KOPT-K1 (cell line): ENCODE results near the gene CXCR6.

Experiments
- H3K27ac ChIP-seq: fragments of 200-600 bp; sonication (generic); 2 replicates; pipeline ENCODE4 v1.5.1; 2016; ENCODE audit warnings: antibody characterized with exemption, mild to moderate bottlenecking, low read depth, low read length; ENCODE audit not compliant: poor library complexity, severe bottlenecking
- H3K36me3 ChIP-seq: fragments of 200-600 bp; sonication (generic); 2 replicates; pipeline ENCODE4 v1.5.1; 2017; ENCODE audit warnings: antibody characterized with exemption, mild to moderate bottlenecking, low read length, moderate library complexity; ENCODE audit not compliant: insufficient read depth
- H3K9me3 ChIP-seq: fragments of 200-600 bp; sonication (generic); 2 replicates; pipeline ENCODE4 v1.5.1; 2017; ENCODE audit warnings: antibody characterized with exemption, low read length, mild to moderate bottlenecking; ENCODE audit not compliant: insufficient read depth, poor library complexity, severe bottlenecking

CXCR6 gene

GRCh38 chr3:45950131-45950530 is 6.9 kb downstream of the CXCR6 start:
- H3K36me3 ChIP-seq = peaks cover 100% of the 10 kb centered on the region
- no peak overlapping the region for H3K27ac ChIP-seq
- H3K9me3 ChIP-seq = no peaks in the 10 kb centered on the region

DNA sequence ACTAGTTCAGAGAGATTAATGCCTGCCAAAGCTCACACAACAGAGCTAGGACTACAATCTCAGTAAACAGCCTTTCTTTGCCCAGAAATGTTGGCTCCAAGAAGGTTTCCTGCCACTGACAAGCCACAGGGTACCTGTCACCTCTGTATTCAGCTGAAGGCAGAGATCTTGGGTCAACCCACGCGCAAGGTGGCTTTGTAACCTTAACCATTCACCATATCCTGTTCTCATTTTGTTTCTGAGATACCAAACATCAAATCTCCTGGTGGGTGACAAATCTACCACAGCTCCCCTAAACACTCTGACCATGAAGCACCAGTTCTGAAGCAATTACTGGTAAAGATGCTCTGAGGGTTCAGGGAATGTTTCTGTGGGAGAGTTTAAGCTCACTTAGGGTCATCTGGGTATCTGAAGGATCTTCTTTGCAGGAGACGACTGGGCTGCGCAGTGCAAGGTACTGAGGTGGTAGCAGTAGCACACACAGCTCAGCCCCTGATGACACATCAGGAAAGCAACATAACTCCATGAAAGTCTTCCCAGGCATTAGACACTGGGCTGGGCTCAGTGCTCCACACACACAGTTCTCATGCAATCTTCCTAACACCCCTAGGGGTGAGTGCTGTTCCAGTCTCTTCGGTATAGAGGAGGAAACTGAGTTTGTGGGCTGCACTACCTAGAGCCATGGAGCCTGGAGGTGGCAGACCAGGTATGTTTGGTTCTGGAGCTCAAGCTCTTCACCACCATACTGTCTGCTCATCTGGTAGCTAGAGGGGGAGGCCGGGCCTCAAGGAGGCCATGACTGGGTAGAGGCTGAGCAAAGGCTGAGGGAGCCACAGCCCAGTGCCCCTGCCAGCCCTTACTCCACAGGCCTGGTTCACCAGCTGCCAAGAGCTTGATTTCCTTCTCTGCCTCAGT is 7.7 kb downstream of the CXCR6 start:
- H3K36me3 ChIP-seq = peaks cover 100% of the 10 kb centered on the region
- peak overlapping the region; percentile 4 for H3K27ac ChIP-seq
- no peaks in the 10 kb centered on the region for H3K9me3 ChIP-seq

DNA sequence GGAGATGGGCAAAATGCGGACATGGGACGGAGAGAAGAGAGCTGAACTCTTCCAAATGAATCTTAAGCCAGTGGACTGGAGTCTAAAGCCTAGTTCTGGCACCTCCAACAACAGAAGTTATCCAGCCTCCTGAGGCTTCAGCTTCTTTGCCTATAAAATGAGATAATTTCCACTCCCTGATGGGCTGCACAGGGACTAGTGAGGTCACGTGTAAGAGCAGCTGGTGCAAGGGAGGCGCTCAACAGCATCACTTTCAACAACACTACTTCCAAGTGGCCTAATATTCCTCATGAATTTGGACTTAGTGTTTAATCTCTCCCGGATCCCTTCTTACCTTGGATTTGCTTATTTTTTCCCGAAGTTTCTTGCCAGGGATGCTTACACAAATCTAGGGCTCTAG is 8.7 kb downstream of the CXCR6 start:
- H3K36me3 ChIP-seq = peaks cover 97% of the 10 kb centered on the region
- H3K9me3 ChIP-seq = no peaks in the 10 kb centered on the region

DNA sequence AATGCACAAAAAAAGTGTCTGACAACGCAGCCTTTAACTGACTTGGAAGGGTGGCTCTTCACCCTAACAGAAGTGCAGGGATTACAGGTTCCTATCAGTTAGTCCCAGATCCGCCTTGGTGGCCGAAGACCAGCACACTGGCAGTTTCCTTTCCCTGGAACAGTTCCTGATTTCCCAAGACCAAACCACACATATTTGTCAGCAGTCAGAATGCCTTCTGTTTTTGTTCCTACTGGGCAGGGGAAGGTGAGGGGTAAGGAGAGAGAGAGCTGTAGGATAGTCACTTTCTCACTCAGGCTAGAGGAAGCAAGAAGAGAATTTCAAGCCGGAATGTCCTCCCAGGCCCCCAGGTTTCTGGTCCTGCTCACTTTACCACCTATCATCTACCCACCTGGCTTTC is 9.2 kb downstream of the CXCR6 start:
- Histone ChIP-seq H3K36me3 (peaks cover 97% of the 10 kb centered on the region), H3K9me3 (no peaks in the 10 kb centered on the region), H3K27ac (no peak overlapping the region)

More for the DNA sequence above, 8.7 kb downstream of the CXCR6 start:
- no peak overlapping the region for H3K27ac ChIP-seq

DNA sequence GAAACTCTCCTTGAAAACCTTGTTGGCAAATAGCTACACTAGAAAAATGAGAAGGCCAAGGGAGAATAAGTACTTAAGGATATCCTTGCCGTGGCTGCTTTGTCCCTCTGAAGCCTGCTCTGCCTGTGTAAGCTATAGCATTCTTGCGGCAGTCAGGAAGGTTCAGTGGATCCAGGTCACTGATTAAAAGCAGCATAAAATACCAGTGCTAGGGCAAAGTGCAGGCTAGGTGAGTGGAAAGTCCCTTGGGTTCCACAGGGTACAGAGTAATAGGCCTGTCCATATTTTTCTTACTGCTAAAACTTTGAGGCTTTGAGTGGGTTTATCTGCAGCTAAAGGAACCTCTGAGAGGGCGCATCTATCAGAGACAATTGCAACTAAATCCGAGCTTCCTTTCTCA is 10.3 kb downstream of the CXCR6 start:
- peaks cover 97% of the 10 kb centered on the region for H3K36me3 ChIP-seq
- H3K27ac ChIP-seq = no peak overlapping the region
- H3K9me3 ChIP-seq = no peaks in the 10 kb centered on the region

DNA sequence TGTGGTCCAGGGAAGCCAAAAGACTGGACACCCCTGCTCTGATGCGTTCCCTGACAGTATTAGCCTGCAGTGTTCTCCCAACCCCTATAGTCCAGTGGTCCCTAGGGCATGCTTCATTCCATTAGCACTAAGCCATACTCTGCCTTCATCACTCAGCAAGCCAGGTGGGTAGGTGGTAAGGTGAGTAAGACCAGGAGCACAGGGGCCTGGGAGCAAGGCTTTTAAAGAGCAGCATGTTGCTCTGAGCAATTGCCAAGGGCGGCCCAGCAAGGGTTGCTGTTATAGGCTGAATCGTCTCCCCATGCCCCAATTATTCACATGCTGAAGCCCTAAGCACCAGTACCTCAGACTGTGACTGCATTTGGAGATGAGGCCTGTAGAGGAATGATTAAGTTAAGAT is 11.0 kb downstream of the CXCR6 start:
- Histone ChIP-seq H3K9me3 (no peaks in the 10 kb centered on the region), H3K27ac (no peak overlapping the region), H3K36me3 (peaks cover 97% of the 10 kb centered on the region)

DNA sequence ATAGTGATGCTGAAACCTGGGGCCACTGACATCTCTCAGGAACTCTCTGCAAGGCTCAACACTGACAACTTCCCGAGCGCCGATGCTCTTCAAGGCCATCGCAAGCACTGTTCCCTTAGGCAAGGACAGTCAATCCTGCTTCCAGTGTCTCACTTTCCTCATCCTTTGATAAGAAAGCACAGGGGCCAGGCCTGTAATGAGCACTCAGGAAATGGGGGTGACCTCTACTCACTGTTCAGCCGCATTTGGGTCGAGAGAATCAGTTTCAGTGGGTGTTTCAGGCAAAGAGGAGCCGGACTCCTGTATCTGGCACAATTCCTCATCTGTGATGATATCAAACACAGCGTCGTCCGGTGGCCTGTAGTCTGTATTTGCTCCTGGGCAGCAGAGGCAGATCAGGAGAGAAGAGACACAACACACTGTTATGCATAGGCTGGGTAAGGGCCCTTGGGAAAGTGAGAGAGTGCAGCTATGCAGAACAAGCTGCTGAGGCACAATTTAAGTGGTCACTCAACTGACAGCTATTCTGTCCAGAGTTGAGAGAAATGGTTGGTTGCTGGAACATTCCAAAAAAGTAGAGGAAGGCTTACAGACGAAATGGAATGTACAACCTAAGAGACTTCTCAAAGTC is 11.9 kb downstream of the CXCR6 start:
- no peaks in the 10 kb centered on the region for H3K9me3 ChIP-seq
- peaks cover 97% of the 10 kb centered on the region for H3K36me3 ChIP-seq

DNA sequence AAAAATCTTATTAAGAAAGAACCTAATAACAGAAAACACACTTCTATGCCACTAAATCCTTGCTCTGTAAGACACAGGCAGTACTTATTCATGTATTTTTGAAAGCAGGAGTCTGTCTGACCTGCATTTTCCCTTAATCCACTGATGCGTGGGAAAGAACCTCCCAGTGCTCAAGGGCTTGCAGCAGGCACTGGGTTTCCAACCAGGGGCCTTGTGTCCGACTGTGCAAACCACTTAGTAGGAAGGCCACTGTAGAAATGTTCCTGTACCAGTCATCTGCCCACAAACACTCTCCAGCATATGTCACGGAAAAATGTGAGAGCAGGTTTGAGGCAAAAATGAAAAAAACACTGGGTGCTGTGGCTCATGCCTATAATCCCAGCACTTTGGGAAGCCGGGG is 12.4 kb downstream of the CXCR6 start:
- Histone ChIP-seq H3K9me3 (no peaks in the 10 kb centered on the region), H3K27ac (no peak overlapping the region), H3K36me3 (peaks cover 97% of the 10 kb centered on the region)

More for the DNA sequence above, 11.9 kb downstream of the CXCR6 start:
- no peak overlapping the region for H3K27ac ChIP-seq

DNA sequence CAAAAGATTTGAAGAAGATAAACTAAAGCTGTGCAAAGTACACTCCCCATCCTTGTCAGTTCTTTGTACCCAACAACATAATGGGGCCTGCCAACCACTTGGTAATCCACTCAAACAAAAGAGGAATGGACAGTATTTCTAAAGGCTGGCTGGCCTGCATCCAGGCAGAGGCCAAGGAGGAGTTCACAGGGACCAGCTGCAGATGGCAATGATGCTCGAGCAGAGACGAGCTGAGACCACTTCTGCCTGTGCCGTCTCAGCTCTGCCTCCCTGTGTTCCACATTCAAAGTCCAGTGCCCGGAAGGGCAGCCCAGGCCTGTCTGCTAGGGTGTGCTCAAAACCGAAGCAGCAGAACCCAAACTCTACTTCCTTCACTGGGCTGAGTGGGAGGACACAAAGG is 14.3 kb downstream of the CXCR6 start:
- Histone ChIP-seq H3K27ac (no peak overlapping the region), H3K36me3 (peaks cover 97% of the 10 kb centered on the region), H3K9me3 (no peaks in the 10 kb centered on the region)

DNA sequence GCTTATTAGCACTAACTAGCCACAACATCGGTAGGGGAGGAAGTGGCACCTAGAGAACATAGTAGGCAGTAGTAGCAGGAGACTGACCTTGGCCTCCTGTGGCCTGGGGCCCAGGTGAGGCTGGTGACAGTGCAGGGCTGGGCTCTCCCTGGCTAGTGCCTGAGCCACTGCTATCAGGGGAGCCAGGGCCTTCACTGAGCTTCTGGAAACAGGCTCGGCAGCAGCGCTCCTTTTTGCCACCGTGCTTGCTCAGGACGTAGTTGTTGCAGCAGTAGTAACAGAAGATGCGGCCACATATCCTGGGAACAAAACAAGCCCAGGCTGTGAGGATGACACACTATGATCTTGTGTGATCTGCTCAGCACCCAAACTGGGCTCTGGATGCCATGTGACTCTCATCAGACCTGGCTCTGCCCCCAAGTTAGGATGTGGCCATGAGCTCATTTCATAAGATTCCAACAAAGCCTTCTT is 15.1 kb downstream of the CXCR6 start:
- Histone ChIP-seq H3K9me3 (no peaks in the 10 kb centered on the region), H3K36me3 (peaks cover 97% of the 10 kb centered on the region), H3K27ac (no peak overlapping the region)

DNA sequence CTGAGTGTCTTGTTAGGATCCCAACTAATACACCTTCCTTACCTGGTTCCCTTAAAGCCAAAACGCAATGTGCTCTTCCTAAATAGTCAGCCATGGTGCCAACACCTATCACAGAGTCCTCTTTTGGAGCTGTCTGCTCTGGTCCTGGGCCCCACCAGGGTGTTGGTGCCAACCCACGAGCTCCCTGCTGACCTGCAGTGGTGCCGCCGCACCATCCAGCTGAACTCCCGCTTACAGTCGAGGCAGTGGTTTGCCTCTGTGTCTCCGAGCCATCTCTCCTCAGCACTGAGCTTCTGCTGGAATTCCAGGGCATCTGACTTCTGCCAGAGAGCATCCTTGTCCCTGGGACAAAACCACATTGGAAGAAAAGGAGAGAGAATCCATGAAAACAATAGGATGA is 15.9 kb downstream of the CXCR6 start:
- Histone ChIP-seq H3K27ac (no peak overlapping the region), H3K36me3 (peaks cover 97% of the 10 kb centered on the region)

GRCh38 chr3:45960289-45960688 is 17.0 kb downstream of the CXCR6 start:
- H3K36me3 ChIP-seq = peaks cover 97% of the 10 kb centered on the region
- no peaks in the 10 kb centered on the region for H3K9me3 ChIP-seq
- H3K27ac ChIP-seq = no peak overlapping the region

More for the DNA sequence above, 15.9 kb downstream of the CXCR6 start:
- no peaks in the 10 kb centered on the region for H3K9me3 ChIP-seq

- Histone ChIP-seq H3K27ac (no peak overlapping the region), H3K36me3 (peaks cover 100% of the 10 kb centered on the region)
Observed at GRCh38 chr3:45962033-45962432, 18.8 kb downstream of the CXCR6 start.

DNA sequence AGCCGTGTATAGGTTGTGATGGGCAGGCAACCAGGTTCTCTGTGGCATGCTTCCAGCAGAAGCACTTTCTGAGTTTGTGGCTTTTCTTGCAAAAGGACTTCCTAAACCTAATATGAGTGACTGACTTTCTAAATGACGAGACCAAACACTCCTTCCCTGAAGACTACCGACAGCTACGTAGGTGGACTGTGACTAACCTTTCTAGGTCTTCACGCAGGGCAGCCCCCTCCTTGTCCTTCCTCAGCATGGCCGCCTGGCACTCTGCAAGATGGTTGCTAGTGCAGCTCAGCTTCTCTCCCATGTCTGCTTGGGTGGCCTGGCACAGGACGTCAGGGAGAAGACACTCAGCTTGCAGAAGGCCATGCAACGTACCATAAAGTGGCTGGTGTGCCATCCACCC is 20.9 kb downstream of the CXCR6 start:
- no peaks in the 10 kb centered on the region for H3K9me3 ChIP-seq
- H3K27ac ChIP-seq = no peak overlapping the region
- peaks cover 100% of the 10 kb centered on the region for H3K36me3 ChIP-seq

More at GRCh38 chr3:45962033-45962432, 18.8 kb downstream of the CXCR6 start:
- no peaks in the 10 kb centered on the region for H3K9me3 ChIP-seq

DNA sequence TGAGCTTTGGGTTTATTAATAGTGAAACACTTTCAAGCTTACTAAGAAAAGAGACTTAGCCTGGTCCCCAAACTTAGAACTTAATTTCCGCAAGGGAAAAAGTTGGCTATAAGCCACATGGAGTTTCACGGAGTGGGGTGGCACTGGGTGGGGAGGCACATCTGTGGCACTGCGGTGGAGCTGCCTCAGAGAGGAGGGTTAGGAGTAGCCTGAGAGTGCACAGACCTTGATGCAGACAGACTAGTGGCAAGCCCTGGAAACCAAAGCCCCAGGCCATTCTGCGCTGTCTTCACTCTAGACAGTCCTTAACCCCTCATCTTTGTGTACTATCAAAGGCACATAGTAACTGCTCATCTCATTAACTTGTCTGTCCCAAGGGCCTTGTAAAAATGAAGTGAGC is 22.0 kb downstream of the CXCR6 start:
- H3K36me3 ChIP-seq = peaks cover 100% of the 10 kb centered on the region
- peak overlapping the region; percentile 19 for H3K27ac ChIP-seq
- no peaks in the 10 kb centered on the region for H3K9me3 ChIP-seq
